ENCODE data around the gene KRT17.
"Not testable (repeated sequence)": the region's sequence is repeated elsewhere in the genome, so short reads cannot be mapped to it uniquely, and the experiment has no call there.

The KRT17 gene

DNA sequence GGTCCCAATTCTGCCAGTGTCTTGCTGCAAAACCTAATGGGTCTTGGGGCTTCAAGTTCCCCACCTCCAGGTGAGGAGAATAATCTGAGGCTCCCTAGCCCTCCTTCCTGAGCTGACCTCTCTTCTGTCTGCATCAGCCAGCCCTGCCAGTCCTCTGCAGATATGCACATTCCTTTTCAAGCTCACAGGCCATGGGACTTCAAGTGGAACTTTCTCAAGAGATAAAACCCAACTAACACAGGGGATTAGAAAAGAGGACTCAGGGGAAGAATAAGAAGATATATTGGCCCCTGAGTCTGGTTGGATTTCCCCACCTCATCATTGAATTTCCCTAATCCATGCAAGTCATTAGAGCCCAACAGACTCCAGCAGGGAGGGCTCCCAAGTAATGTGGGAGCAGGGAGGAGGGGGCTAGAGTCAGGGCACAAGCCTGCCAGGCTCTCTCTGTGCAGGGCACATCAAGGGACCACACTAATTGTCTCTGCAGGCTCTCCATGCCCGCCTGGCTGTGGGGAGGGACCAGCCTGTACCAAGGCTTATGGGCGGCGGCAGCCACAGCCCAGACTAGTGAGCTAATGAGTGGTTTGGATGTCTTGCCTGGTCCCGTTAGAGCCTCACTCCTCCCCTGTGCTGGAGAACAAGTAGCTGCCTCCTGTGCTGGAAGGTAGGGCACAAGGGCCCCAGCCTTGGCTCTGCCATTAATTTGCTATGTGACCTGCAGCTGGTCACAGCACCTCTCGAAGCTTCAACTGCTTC, 38.9 kb downstream of the KRT17 start:
- H3K27me3 ChIP-seq (ENCODE audit: control insufficient read depth in 1 of 2, insufficient read depth in 1 of 2, low read length in 2 of 2) = peaks cover 28 to 53% of the 10 kb centered on the region in 2 experiments
- H3K4me3 ChIP-seq (ENCODE audit: insufficient read depth in 1 of 2, low read depth in 1 of 2, low read length in 2 of 2) = no peak overlapping the region
- H2BK15ac ChIP-seq (ENCODE audit: low read depth, poor library complexity, severe bottlenecking) = no peak overlapping the region

DNA sequence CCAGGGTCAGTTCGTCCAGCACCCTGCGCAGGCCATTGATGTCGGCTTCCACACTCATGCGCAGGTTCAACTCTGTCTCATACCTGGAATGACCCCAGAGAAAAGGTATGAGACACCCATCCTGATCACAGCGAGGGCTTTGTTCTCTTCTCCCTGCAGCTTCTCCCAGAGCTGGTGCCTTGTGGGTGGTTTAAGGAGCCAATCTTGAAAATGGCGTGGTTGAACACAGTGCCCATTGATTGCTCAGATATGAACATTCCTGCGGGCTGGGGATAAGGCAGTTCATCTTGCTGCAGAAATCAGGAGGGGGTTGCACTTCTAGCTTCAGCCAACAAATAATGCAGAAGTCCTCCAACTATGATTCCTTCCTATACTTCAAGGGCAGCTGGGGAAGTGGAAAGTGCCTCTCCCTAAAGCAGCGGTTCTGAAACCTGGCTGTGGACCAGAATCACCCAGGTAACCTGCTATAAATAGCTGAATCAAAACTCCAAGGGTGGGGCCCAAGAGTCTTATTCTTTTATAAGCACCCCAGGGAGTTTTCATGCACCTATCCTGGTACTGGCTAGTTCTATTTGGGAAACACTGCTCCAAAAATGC, 39.9 kb downstream of the KRT17 start:
- H3K27me3 ChIP-seq (ENCODE audit: control insufficient read depth in 1 of 2, insufficient read depth in 1 of 2, low read length in 2 of 2) = peaks cover 24 to 50% of the 10 kb centered on the region in 2 experiments

More for the DNA sequence above, 38.9 kb downstream of the KRT17 start:
- Histone ChIP-seq H3K36me3 (ENCODE audit: control insufficient read depth in 1 of 2, insufficient read depth in 2 of 2, low read depth in 1 of 2, low read length in 2 of 2) (no peaks in the 10 kb centered on the region), H2AK5ac (ENCODE audit: low read length, severe bottlenecking) (no peak overlapping the region), H2BK12ac (ENCODE audit: low read length in 2 of 2) (no peak overlapping the region), H3K9ac (ENCODE audit: low read length) (no peak overlapping the region), H2BK5ac (ENCODE audit: low read depth, low read length, poor library complexity, severe bottlenecking) (no peak overlapping the region), H2AFZ (ENCODE audit: low read depth, low read length) (no peak overlapping the region), H3K9me3 (ENCODE audit: control insufficient read depth, low read length) (no peaks in the 10 kb centered on the region), H3K4ac (ENCODE audit: low read depth in 1 of 2, low read length in 2 of 2) (no peak overlapping the region), H3K27ac (ENCODE audit: low read length, poor library complexity, severe bottlenecking) (no peak overlapping the region), H3K4me1 (ENCODE audit: control insufficient read depth, insufficient read depth, low read depth, low read length) (no peaks in the 10 kb centered on the region), H3K14ac (ENCODE audit: low read length in 2 of 2) (no peak overlapping the region), H3K23ac (ENCODE audit: low read length in 2 of 2) (no peak overlapping the region), H3K4me2 (ENCODE audit: low read length, poor library complexity, severe bottlenecking) (no peak overlapping the region), H4K8ac (ENCODE audit: low read length) (no peak overlapping the region), H2BK120ac (ENCODE audit: low read depth, low read length) (no peak overlapping the region), H3K18ac (ENCODE audit: low read depth in 1 of 2, low read length in 2 of 2) (no peak overlapping the region), H3K79me1 (replicated peaks; ENCODE audit: low read length, poor library complexity, severe bottlenecking) (no peaks in the 10 kb centered on the region), H4K91ac (ENCODE audit: low read length) (no peak overlapping the region)
- WGBS = 87% methylated on average over 5 of the region's 5 CpGs
- DNase-seq = no peak

DNA sequence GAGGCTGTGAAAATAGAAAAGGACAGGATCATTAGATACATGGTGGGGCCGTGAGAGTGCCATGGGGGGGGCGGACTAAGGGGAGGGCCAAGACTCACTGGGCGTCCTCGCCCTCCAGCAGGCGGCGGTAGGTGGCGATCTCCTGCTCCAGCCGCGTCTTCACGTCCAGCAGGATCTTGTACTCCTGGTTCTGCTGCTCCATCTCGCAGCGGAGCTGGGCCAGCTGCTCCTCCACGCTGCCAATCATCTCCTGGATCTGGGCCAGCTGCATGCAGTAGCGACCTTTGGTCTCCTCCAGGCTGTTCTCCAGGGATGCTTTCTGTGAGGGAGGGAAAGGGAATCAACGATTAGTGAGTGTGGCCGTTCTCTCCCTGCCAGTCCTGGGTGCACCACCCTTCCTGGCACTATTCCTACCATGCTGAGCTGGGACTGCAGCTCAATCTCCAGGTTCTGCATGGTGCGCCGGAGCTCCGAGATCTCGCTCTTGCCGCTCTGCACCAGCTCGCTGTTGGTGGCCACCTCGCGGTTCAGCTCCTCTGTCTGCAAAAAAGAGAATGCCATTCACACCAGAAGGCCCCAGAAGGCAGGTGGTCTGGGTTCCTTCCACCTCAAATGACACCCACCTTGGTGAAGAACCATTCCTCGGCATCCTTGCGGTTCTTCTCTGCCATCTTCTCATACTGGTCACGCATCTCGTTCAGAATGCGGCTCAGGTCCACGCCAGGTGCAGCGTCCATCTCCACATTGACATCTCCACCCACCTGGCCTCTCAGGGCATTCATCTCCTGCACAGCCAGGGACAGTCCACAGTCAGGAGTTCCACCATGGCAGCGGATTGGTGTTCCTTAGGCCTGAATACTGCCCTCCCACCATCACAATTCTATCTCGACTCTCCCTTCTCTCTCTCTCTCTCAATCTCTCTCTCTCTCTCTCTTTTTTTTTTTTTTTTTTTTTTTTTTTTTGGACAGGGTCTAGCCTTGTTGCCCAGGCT, 40.9 kb downstream of the KRT17 start:
- Histone ChIP-seq H3K18ac (ENCODE audit: low read depth in 1 of 2, low read length in 2 of 2) (no peak overlapping the region), H3K9ac (ENCODE audit: low read length) (no peak overlapping the region), H3K36me3 (ENCODE audit: control insufficient read depth in 1 of 2, insufficient read depth in 2 of 2, low read depth in 1 of 2, low read length in 2 of 2) (no peaks in the 10 kb centered on the region), H3K79me1 (replicated peaks; ENCODE audit: low read length, poor library complexity, severe bottlenecking) (no peaks in the 10 kb centered on the region), H2BK120ac (ENCODE audit: low read depth, low read length) (no peak overlapping the region), H2AFZ (ENCODE audit: low read depth, low read length) (no peak overlapping the region), H3K4me1 (ENCODE audit: control insufficient read depth, insufficient read depth, low read depth, low read length) (peaks cover 10% of the 10 kb centered on the region), H2BK15ac (ENCODE audit: low read depth, poor library complexity, severe bottlenecking) (no peak overlapping the region), H2BK5ac (ENCODE audit: low read depth, low read length, poor library complexity, severe bottlenecking) (no peak overlapping the region), H3K4ac (ENCODE audit: low read depth in 1 of 2, low read length in 2 of 2) (no peak overlapping the region), H4K91ac (ENCODE audit: low read length) (no peak overlapping the region), H2BK12ac (ENCODE audit: low read length in 2 of 2) (no peak overlapping the region), H3K9me3 (ENCODE audit: control insufficient read depth, low read length) (no peaks in the 10 kb centered on the region), H3K4me3 (ENCODE audit: insufficient read depth in 1 of 2, low read depth in 1 of 2, low read length in 2 of 2) (no peak overlapping the region), H4K8ac (ENCODE audit: low read length) (no peak overlapping the region), H3K23ac (ENCODE audit: low read length in 2 of 2) (no peak overlapping the region), H3K27ac (ENCODE audit: low read length, poor library complexity, severe bottlenecking) (no peak overlapping the region), H3K4me2 (ENCODE audit: low read length, poor library complexity, severe bottlenecking) (no peak overlapping the region), H3K14ac (ENCODE audit: low read length in 2 of 2) (no peak overlapping the region), H3K27me3 (ENCODE audit: control insufficient read depth in 1 of 2, insufficient read depth in 1 of 2, low read length in 2 of 2) (peaks cover 21 to 54% of the 10 kb centered on the region in 2 experiments), H2AK5ac (ENCODE audit: low read length, severe bottlenecking) (no peak overlapping the region)
- 85% methylated on average over 33 of the region's 33 CpGs for WGBS
- no peak for DNase-seq

More for the DNA sequence above, 39.9 kb downstream of the KRT17 start:
- not testable (repeated sequence) for H3K9ac ChIP-seq (ENCODE audit: low read length); H4K91ac ChIP-seq (ENCODE audit: low read length); H3K36me3 ChIP-seq (ENCODE audit: control insufficient read depth in 1 of 2, insufficient read depth in 2 of 2, low read depth in 1 of 2, low read length in 2 of 2); H3K23ac ChIP-seq (ENCODE audit: low read length in 2 of 2); H4K8ac ChIP-seq (ENCODE audit: low read length); H3K4me2 ChIP-seq (ENCODE audit: low read length, poor library complexity, severe bottlenecking); H3K4me3 ChIP-seq (ENCODE audit: insufficient read depth in 1 of 2, low read depth in 1 of 2, low read length in 2 of 2); H2AK5ac ChIP-seq (ENCODE audit: low read length, severe bottlenecking); H3K14ac ChIP-seq (ENCODE audit: low read length in 2 of 2); H2BK5ac ChIP-seq (ENCODE audit: low read depth, low read length, poor library complexity, severe bottlenecking); H3K4me1 ChIP-seq (ENCODE audit: control insufficient read depth, insufficient read depth, low read depth, low read length); H3K79me1 ChIP-seq (replicated peaks; ENCODE audit: low read length, poor library complexity, severe bottlenecking); H2BK12ac ChIP-seq (ENCODE audit: low read length in 2 of 2); H2BK120ac ChIP-seq (ENCODE audit: low read depth, low read length); H3K27ac ChIP-seq (ENCODE audit: low read length, poor library complexity, severe bottlenecking); H3K18ac ChIP-seq (ENCODE audit: low read depth in 1 of 2, low read length in 2 of 2); DNase-seq; H2BK15ac ChIP-seq (ENCODE audit: low read depth, poor library complexity, severe bottlenecking); H2AFZ ChIP-seq (ENCODE audit: low read depth, low read length); H3K9me3 ChIP-seq (ENCODE audit: control insufficient read depth, low read length); H3K4ac ChIP-seq (ENCODE audit: low read depth in 1 of 2, low read length in 2 of 2)
- WGBS = 88% methylated on average over 8 of the region's 8 CpGs

Data from mesenchymal stem cell (in vitro differentiated cells and primary cell).